ENCODE measurements around the gene NFE2L2.

The NFE2L2 gene

GRCh38 chr2:177258059-177258458 lies 6.5 kb downstream of the NFE2L2 start:
- peaks cover 30% of the 10 kb centered on the region for H3K36me3 Mint-ChIP-seq (ENCODE audit: low read depth)
- no peaks in the 10 kb centered on the region for H3K27me3 Mint-ChIP-seq (ENCODE audit: low read depth)
- H3K4me3 Mint-ChIP-seq, result no peak overlapping the region
- TF ChIP-seq CTCF (IDR thresholded peaks at IDR 0.05; ENCODE audit: unreplicated experiment in 3 of 3), result no peak
- H3K4me1 Mint-ChIP-seq, result peaks cover 54% of the 10 kb centered on the region
- peaks cover 4% of the 10 kb centered on the region for H3K9me3 Mint-ChIP-seq
- no peak overlapping the region for H3K27ac Mint-ChIP-seq

GRCh38 chr2:177257471-177257870 lies 7.1 kb downstream of the NFE2L2 start:
- no peak for TF ChIP-seq CTCF (IDR thresholded peaks at IDR 0.05; ENCODE audit: unreplicated experiment in 3 of 3)
- Mint-ChIP-seq H3K4me3 (no peak overlapping the region), H3K9me3 (peaks cover 4% of the 10 kb centered on the region), H3K36me3 (ENCODE audit: low read depth) (peaks cover 36% of the 10 kb centered on the region), H3K27me3 (ENCODE audit: low read depth) (no peaks in the 10 kb centered on the region), H3K27ac (no peak overlapping the region), H3K4me1 (peaks cover 60% of the 10 kb centered on the region)

GRCh38 chr2:177256695-177257094 lies 7.8 kb downstream of the NFE2L2 start:
- no peak overlapping the region for H3K4me3 Mint-ChIP-seq
- peaks cover 58% of the 10 kb centered on the region for H3K4me1 Mint-ChIP-seq
- no peak for TF ChIP-seq CTCF (IDR thresholded peaks at IDR 0.05; ENCODE audit: unreplicated experiment in 3 of 3)
- peaks cover 4% of the 10 kb centered on the region for H3K9me3 Mint-ChIP-seq
- no peak overlapping the region for H3K27ac Mint-ChIP-seq
- H3K27me3 Mint-ChIP-seq (ENCODE audit: low read depth), result no peaks in the 10 kb centered on the region
- peaks cover 36% of the 10 kb centered on the region for H3K36me3 Mint-ChIP-seq (ENCODE audit: low read depth)

GRCh38 chr2:177256026-177256425 lies 8.5 kb downstream of the NFE2L2 start:
- no peak overlapping the region for H3K4me3 Mint-ChIP-seq
- H3K4me1 Mint-ChIP-seq, result peaks cover 56% of the 10 kb centered on the region
- peaks cover 41% of the 10 kb centered on the region for H3K36me3 Mint-ChIP-seq (ENCODE audit: low read depth)
- no peak for TF ChIP-seq CTCF (IDR thresholded peaks at IDR 0.05; ENCODE audit: unreplicated experiment in 3 of 3)
- H3K27me3 Mint-ChIP-seq (ENCODE audit: low read depth), result no peaks in the 10 kb centered on the region
- H3K27ac Mint-ChIP-seq, result no peak overlapping the region
- H3K9me3 Mint-ChIP-seq, result peaks cover 4% of the 10 kb centered on the region

- Mint-ChIP-seq H3K27me3 (ENCODE audit: low read depth) (no peaks in the 10 kb centered on the region), H3K9me3 (peaks cover 4% of the 10 kb centered on the region), H3K4me3 (no peak overlapping the region), H3K4me1 (peaks cover 58% of the 10 kb centered on the region), H3K36me3 (ENCODE audit: low read depth) (peaks cover 42% of the 10 kb centered on the region), H3K27ac (peak overlapping the region in 1 of 3 experiments; percentile 1)
- TF ChIP-seq CTCF (IDR thresholded peaks at IDR 0.05; ENCODE audit: unreplicated experiment in 3 of 3), result no peak
Observed at GRCh38 chr2:177255227-177255601, 9.3 kb downstream of the NFE2L2 start.

GRCh38 chr2:177254433-177255226 lies 9.9 kb downstream of the NFE2L2 start:
- Mint-ChIP-seq H3K4me3 (no peak overlapping the region), H3K9me3 (peaks cover 4% of the 10 kb centered on the region), H3K36me3 (ENCODE audit: low read depth) (peaks cover 45% of the 10 kb centered on the region), H3K27ac (peak overlapping the region in 1 of 3 experiments; percentile 1), H3K4me1 (peaks cover 58% of the 10 kb centered on the region), H3K27me3 (ENCODE audit: low read depth) (no peaks in the 10 kb centered on the region)
- TF ChIP-seq CTCF (IDR thresholded peaks at IDR 0.05; ENCODE audit: unreplicated experiment in 3 of 3), result peak in 1 of 3 experiments; percentile 37
